HepG2 (cell line): Measurements from ENCODE around the gene GNG7. TPM values are rescaled to one million over a fixed set of nuclear protein-coding genes. Genes with fewer than 3 reads are reported as not detected.

Experiments
- ATAC-seq: fragments of 200-7000 bp; cut with Tn5 transposase; 3 replicates; pipeline ENCODE4 v1.9.1; 2020; ENCODE audit warnings: mild to moderate bottlenecking, moderate library complexity
- BruUV-seq: library from RNA; stranded (reverse); fragments of 400-500 nt; replicated peaks from 2 replicates; lab custom pipeline; 2021; lab: Mats Ljungman, UMichigan
- CTCF ChIA-PET: fragments of 300-600 bp; formaldehyde crosslinking; extraction: SDS; loops from one replicate; lab custom pipeline; 2021; ENCODE audit warnings: low total read pairs, inconsistent platforms, low intra/inter-chr PET ratio; lab: Yijun Ruan, JAX
- POLR2A ChIA-PET: fragments of 350-600 bp; sonication (Branson Sonifier 250); formaldehyde crosslinking; loops from one replicate; lab custom pipeline; 2020; ENCODE audit warnings: antibody characterized with exemption, inconsistent platforms; lab: Yijun Ruan, JAX
- DNase-seq: peaks from one replicate; pipeline ENCODE4 v3.0.0-alpha.2; 2015; ENCODE audit warnings: low spot score
- FAIRE-seq: peaks from 3 replicates; lab custom pipeline; 2011; peaks lifted over from hg19 to GRCh38; lab: Jason Lieb, UNC
- H2AFZ ChIP-seq: one replicate; pipeline ENCODE4 v1.6.1; 2011; ENCODE audit warnings: low read length, inconsistent platforms
- H3K27ac ChIP-seq: fragments of 300-600 bp; 3 replicates; pipeline ENCODE4 v1.8.0; 2011; ENCODE audit warnings: mixed run types, mild to moderate bottlenecking, mixed read lengths, low read length, inconsistent platforms; ENCODE audit not compliant: insufficient read depth; ENCODE audit errors: extremely low read length
- H3K27me3 ChIP-seq, 2 experiments: fragments of 200-600 bp in 1 of 2; 2 replicates in 1 of 2; 3 replicates in 1 of 2; pipeline versions ENCODE4 v1.6.0 to v1.8.0; 2011; ENCODE audit warnings: low read length in 2 of 2, mild to moderate bottlenecking in 2 of 2, moderate library complexity in 2 of 2, inconsistent platforms in 1 of 2; ENCODE audit not compliant: insufficient read depth in 2 of 2, control insufficient read depth in 1 of 2
- H3K36me3 ChIP-seq, 2 experiments: fragments of 200-600 bp in 1 of 2; replicated peaks in 1 of 2; 2 replicates in 1 of 2; 3 replicates in 1 of 2; pipeline versions ENCODE4 v1.5.1 to v1.8.0; 2011; ENCODE audit warnings: low read length in 2 of 2, inconsistent platforms in 1 of 2; ENCODE audit not compliant: insufficient read depth in 2 of 2, control insufficient read depth in 1 of 2
- H3K4me1 ChIP-seq: 2 replicates; pipeline ENCODE4 v1.5.1; 2012; ENCODE audit warnings: low read length, inconsistent platforms; ENCODE audit not compliant: insufficient read depth
- H3K4me2 ChIP-seq: 2 replicates; pipeline ENCODE4 v1.6.0; 2011; ENCODE audit warnings: low read depth, low read length, inconsistent platforms
- H3K4me3 ChIP-seq, 3 experiments: fragments of 200-600 bp in 1 of 3; sonication (generic), shearing (Covaris generic) in 1 of 3; replicated peaks in 1 of 3; 2 replicates each; pipeline ENCODE4 v1.5.1; 2011 to 2016; ENCODE audit warnings: low read length in 3 of 3, inconsistent platforms in 2 of 3, low read depth in 2 of 3, mild to moderate bottlenecking in 2 of 3, control low read depth in 1 of 3, mixed read lengths in 1 of 3; ENCODE audit not compliant: insufficient read depth in 1 of 3
- H3K79me2 ChIP-seq: one replicate; pipeline ENCODE4 v1.6.1; 2011; ENCODE audit warnings: low read length, inconsistent platforms; ENCODE audit not compliant: insufficient read depth
- H3K9ac ChIP-seq: 2 replicates; pipeline ENCODE4 v1.6.0; 2011; ENCODE audit warnings: mild to moderate bottlenecking, low read depth, low read length, inconsistent platforms; ENCODE audit not compliant: insufficient read depth
- H3K9me3 ChIP-seq: 2 replicates; pipeline ENCODE4 v1.5.1; 2012; ENCODE audit warnings: mild to moderate bottlenecking, low read length
- H4K20me1 ChIP-seq: 2 replicates; pipeline ENCODE4 v1.6.0; 2011; ENCODE audit warnings: inconsistent platforms, mild to moderate bottlenecking, low read length, moderate library complexity; ENCODE audit not compliant: insufficient read depth
- CTCF ChIP-seq: sonication (generic); formaldehyde crosslinking; IDR thresholded peaks from 2 replicates; pipeline ENCODE4 v1.5.0; 2020; ENCODE audit warnings: mild to moderate bottlenecking, missing genetic modification reagents, moderate library complexity
- FOXO1 ChIP-seq: sonication (generic); formaldehyde crosslinking; IDR thresholded peaks from 2 replicates; pipeline ENCODE4 v1.4.0; 2020; ENCODE audit warnings: missing genetic modification reagents
- ZNF572 ChIP-seq: sonication (generic); formaldehyde crosslinking; IDR thresholded peaks from 2 replicates; pipeline ENCODE4 v1.5.1; 2020; ENCODE audit warnings: mild to moderate bottlenecking, missing genetic modification reagents
- ZNF687 ChIP-seq: sonication (generic); formaldehyde crosslinking; IDR thresholded peaks from 2 replicates; pipeline ENCODE4 v1.5.1; 2020; ENCODE audit warnings: mild to moderate bottlenecking, missing genetic modification reagents, moderate library complexity
- ZNF7 ChIP-seq: IDR thresholded peaks from 2 replicates; pipeline ENCODE4 v1.6.1; 2016; ENCODE audit warnings: missing biosample characterization, missing genetic modification reagents
- ZSCAN5A ChIP-seq: sonication (generic); formaldehyde crosslinking; IDR thresholded peaks from 2 replicates; pipeline ENCODE4 v1.8.0; 2022; ENCODE audit warnings: mild to moderate bottlenecking, missing genetic modification reagents, borderline replicate concordance
- WGBS: methylation state at CpG from one replicate; pipeline ENCODE4 v1.1.6; 2017; ENCODE audit warnings: low lambda C conversion rate; 5-methylcytosine and 5-hydroxymethylcytosine counted together
- in situ Hi-C: cut with HindIII; loops from 2 replicates; pipeline ENCODE4 v1.10.0; 2017; ENCODE audit warnings: low pct_unique_long_range_greater_than_20kb; ENCODE audit not compliant: extremely low pct_ligation_motif_present
- intact Hi-C: fragments of 100-400 bp; cut with micrococcal nuclease; formaldehyde crosslinking; loops from one replicate; pipeline ENCODE4 v1.10.0; 2022; ENCODE audit not compliant: unreplicated experiment
- polyA plus RNA-seq, 8 experiments: library from polyadenylated mRNA; depleted of rRNA in 3 of 8; stranded (reverse) in 7 of 8; unstranded in 1 of 8; fragments of >200 nt; fragmentation: Illumina TruSeq in 4 of 8; extraction: Trizol in 4 of 8; gene quantifications; 2 replicates each; pipeline versions ENCODE4 v1.2.1 to v1.2.3, GENCODE V29; 2011 to 2016; ENCODE audit warnings: low read depth in 4 of 8, missing spikeins in 1 of 8, mixed read lengths in 1 of 8; ENCODE audit not compliant: insufficient read depth in 1 of 8
- total RNA-seq, 5 experiments: library from RNA; depleted of rRNA; stranded (reverse); fragments of >200 nt; fragmentation: Illumina TruSeq; extraction: Trizol; gene quantifications; 2 replicates each; pipeline ENCODE4 v1.2.3, GENCODE V29; 2016; ENCODE audit warnings: low read depth in 1 of 5
- TF ChIP-seq, protein P1 (sequence below): sonication (generic); formaldehyde crosslinking; IDR thresholded peaks from 2 replicates; pipeline ENCODE4 v1.5.0; 2020; ENCODE audit warnings: mild to moderate bottlenecking, missing genetic modification reagents
- TF ChIP-seq, protein P2 (sequence below): sonication (generic); formaldehyde crosslinking; IDR thresholded peaks from 2 replicates; pipeline ENCODE4 v1.9.0; 2022; ENCODE audit warnings: missing genetic modification reagents, mild to moderate bottlenecking, borderline replicate concordance

The GNG7 gene
- total and polyA plus RNA-seq, 2 of the 13 experiments (the other 11 are each of a cell fraction or from before 2014, with no cell fraction given), result 1.4 to 3.3 TPM

DNA sequence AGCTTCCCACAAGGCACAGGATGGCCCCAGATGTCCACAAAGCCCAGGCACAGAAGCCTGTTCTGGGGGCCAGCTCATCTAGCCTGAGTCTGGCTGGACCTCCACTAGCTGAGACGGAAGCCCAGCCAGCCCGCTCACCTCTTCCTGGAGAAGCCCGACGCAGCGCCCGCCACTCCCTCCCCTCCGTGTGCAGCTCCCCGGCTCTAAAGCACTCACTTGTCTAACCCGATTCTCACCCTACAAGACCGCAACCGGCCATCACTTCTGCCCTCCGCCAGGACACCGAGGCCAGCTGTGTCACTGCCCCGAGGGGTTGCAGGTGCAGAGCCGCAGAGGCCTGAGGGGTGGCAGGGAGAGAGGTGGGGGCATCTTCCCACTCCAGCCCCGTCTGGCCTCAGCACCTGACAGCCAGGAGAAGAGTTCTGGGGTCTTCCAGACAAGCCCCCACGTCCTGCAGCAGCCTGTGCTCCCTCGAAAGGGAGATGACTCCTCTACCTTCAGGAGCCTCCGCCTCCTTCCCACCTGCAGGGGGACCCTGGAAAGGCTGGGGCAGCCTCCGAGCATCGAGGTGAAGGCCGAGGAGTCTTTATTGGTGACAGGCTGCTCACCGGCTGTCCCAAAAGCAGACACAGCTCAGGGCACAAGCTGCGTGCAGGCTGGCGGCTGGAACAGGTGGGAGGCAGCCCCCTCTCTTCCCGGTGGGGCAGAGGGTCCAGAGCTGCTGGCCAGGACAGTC is 24.6 kb upstream of the GNG7 start:
- Histone ChIP-seq H3K4me2 (peak overlapping the region; percentile 52), H3K27ac (no peak overlapping the region), H3K9me3 (no peaks in the 10 kb centered on the region), H3K27me3 (peaks cover 17 to 48% of the 10 kb centered on the region in 2 experiments), H2AFZ (no peak overlapping the region), H4K20me1 (no peaks in the 10 kb centered on the region), H3K36me3 (0 out of 5 replicates have a peak, but pooled peaks cover 0 to 2% of the 10 kb centered on the region in 2 experiments), H3K4me3 (peak overlapping the region in 1 of 3 experiments; percentile 33; a peak in 3 of 6 replicates), H3K9ac (no peak overlapping the region), H3K79me2 (no peaks in the 10 kb centered on the region), H3K4me1 (peaks cover 25% of the 10 kb centered on the region)
- 15% methylated on average over 14 of the region's 26 CpGs for WGBS
- ATAC-seq (peak; percentile 25), DNase-seq (no peak), FAIRE-seq (no peak)
- ChIA-PET POLR2A (interaction anchor here (1.2 kb wide), 1 partner anchor 15 kb away, joined by 3 read pairs; no protein-coding TSS in a partner anchor), CTCF (no interaction called here)
- no TSS peak for BruUV-seq
- intact Hi-C loops, result no loop called here
- in situ Hi-C loops, result no loop called here
- TF ChIP-seq ZNF687, result 0 out of 2 replicates have a peak, but pooled peaks have one; percentile 21
- TF ChIP-seq FOXO1, result no peak
- 0 out of 2 replicates have a peak, but pooled peaks have one; percentile 10 for TF ChIP-seq CTCF
- 0 out of 2 replicates have a peak, but pooled peaks have one; percentile 38 for TF ChIP-seq ZNF572 (CRISPR knock-in tag)
- no peak for TF ChIP-seq ZSCAN5A (CRISPR knock-in tag)
- TF ChIP-seq, protein P1, sequence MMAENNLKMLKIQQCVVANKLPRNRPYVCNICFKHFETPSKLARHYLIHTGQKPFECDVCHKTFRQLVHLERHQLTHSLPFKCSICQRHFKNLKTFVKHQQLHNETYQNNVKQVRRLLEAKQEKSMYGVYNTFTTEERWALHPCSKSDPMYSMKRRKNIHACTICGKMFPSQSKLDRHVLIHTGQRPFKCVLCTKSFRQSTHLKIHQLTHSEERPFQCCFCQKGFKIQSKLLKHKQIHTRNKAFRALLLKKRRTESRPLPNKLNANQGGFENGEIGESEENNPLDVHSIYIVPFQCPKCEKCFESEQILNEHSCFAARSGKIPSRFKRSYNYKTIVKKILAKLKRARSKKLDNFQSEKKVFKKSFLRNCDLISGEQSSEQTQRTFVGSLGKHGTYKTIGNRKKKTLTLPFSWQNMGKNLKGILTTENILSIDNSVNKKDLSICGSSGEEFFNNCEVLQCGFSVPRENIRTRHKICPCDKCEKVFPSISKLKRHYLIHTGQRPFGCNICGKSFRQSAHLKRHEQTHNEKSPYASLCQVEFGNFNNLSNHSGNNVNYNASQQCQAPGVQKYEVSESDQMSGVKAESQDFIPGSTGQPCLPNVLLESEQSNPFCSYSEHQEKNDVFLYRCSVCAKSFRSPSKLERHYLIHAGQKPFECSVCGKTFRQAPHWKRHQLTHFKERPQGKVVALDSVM, result 0 out of 2 replicates have a peak, but pooled peaks have one; percentile 20
- TF ChIP-seq, protein P2, sequence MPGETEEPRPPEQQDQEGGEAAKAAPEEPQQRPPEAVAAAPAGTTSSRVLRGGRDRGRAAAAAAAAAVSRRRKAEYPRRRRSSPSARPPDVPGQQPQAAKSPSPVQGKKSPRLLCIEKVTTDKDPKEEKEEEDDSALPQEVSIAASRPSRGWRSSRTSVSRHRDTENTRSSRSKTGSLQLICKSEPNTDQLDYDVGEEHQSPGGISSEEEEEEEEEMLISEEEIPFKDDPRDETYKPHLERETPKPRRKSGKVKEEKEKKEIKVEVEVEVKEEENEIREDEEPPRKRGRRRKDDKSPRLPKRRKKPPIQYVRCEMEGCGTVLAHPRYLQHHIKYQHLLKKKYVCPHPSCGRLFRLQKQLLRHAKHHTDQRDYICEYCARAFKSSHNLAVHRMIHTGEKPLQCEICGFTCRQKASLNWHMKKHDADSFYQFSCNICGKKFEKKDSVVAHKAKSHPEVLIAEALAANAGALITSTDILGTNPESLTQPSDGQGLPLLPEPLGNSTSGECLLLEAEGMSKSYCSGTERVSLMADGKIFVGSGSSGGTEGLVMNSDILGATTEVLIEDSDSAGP (CRISPR knock-in tag), result 0 out of 2 replicates have a peak, but pooled peaks have one; percentile 33
- peak; percentile 95 for TF ChIP-seq ZNF7 (CRISPR knock-in tag)
